ENCODE data around the gene AGRN.
"Not testable (repeated sequence)": the region's sequence is repeated elsewhere in the genome, so short reads cannot be mapped to it uniquely, and the experiment has no call there.

AGRN gene

DNA sequence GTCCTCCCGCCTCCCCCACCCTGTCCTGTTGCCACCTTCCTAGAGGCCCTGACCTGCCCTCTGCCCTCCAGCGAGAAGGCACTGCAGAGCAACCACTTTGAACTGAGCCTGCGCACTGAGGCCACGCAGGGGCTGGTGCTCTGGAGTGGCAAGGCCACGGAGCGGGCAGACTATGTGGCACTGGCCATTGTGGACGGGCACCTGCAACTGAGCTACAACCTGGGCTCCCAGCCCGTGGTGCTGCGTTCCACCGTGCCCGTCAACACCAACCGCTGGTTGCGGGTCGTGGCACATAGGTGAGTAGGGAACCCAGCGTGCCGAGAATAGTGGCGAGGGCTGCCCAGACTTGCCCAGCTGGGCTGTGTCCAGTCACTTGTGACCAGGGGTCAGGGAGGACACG is 33.8 kb downstream of the AGRN start:
- no peak for DNase-seq (ENCODE audit: low spot score)

DNA sequence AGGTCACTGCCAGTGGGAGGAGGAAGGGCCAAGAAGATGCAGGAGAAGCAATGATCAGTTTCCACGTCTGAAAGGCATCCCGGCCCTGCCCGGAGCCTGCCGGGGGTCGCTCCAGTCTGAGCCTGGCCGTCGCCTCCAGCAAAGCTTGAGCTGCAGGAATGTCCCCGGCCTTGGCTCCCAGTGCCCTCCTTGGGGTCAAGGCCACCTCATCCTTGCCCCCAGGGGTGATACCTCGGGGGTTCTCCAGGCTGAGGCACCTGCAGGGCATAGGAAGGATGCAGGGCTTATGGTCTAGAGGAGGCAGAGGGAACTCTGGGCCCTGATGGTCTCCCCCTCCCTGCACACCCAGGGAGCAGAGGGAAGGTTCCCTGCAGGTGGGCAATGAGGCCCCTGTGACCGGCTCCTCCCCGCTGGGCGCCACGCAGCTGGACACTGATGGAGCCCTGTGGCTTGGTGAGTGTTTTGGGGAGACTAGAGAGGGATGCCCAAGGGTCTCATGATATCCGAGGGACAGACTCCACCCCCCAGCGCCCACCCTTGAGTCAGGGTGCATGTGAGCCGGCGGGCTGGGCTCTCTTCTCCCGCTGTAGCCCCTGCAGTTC is 34.3 kb downstream of the AGRN start:
- no peak for DNase-seq (ENCODE audit: low spot score)

DNA sequence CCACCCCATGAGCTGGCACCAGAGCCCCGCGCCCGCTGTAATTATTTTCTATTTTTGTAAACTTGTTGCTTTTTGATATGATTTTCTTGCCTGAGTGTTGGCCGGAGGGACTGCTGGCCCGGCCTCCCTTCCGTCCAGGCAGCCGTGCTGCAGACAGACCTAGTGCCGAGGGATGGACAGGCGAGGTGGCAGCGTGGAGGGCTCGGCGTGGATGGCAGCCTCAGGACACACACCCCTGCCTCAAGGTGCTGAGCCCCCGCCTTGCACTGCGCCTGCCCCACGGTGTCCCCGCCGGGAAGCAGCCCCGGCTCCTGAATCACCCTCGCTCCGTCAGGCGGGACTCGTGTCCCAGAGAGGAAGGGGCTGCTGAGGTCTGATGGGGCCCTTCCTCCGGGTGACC is 35.1 kb downstream of the AGRN start:
- no peak for DNase-seq (ENCODE audit: low spot score)

DNA sequence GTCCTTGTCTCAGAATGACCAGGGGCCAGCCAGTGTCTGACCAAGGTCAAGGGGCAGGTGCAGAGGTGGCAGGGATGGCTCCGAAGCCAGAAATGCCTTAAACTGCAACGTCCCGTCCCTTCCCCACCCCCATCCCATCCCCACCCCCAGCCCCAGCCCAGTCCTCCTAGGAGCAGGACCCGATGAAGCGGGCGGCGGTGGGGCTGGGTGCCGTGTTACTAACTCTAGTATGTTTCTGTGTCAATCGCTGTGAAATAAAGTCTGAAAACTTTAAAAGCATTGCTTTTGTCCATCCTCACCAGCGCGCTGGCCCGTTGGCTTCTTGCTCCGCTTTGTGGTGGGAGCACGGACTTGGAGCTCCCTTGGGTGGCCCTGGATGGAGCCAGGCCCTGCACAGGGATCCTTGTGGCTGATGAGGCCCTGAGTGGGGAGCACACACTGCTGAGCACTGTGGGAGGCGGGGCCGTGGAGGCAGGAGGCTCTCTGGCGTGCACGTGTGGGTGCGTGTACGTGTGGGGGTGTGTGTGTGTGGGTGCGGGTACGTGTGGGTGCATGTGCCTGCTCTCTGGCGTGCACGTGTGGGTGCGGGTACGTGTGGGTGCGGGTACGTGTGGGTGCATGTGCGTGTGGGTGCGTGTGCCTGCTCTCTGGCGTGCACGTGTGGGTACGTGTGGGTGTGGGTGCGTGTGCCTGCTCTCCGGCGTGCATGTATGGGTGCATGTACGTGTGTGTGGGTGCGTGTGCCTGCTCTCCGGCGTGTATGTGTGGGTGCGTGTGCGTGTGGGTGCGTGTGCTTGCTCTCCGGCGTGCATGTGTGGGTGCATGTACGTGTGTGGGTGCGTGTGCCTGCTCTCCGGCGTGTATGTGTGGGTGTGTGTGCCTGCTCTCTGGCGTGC is 36.2 kb downstream of the AGRN start:
- DNase-seq (ENCODE audit: low spot score): no peak

DNA sequence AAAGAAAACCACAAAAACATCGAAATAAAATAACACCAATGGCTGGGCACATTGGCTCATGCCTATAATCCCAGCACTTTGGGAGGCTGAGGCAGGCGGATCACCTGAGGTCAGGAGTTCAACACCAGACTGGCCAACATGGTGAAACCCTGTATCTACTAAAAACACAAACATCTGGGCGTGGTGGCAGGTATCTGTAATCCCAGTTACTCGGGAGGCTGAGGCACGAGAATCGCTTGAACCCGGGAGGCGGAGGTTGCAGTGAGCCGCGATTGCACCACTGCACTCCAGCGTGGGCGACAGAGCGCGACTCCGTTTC is 37.8 kb downstream of the AGRN start:
- not testable (repeated sequence) for DNase-seq (ENCODE audit: low spot score)

DNA sequence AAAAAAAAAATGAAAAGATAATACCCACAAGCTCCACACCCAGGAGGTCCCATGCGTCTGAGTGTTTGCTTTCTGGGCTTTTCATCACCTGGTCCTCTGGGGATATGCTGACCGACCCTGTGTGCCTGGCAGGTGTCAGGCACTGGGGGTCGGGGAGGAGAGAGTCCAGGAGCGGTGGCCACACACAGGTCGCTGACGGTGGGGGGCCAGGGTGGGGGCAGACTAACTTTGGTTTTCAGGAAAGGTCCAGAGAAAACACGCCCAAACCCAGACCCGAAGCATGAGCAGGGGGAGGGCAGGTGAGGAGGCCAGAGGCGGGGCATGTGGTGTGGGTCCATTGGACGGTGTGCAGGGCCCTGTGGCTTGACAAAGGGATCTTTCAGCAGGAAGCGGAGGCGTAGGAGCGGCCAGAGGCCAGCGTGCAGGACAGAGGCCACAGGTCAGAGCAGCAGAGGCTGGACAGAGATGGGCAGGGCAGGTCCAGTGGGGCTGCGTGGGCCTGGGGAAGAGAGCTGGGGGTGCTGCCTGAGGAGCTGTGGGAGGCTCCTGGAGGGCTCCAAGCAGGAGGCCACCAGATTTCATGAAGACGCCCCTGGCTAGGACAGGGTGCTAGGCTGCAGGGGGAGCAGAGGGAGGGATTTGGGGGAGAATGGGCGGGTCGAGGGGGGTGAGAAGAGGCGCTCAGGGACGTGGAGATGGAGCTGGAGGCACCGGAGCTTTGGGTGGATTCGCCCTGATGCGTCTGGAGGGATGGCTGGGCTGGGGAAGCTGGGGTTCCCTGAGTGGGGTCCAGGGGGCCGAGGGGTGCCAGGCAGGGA is 38.4 kb downstream of the AGRN start:
- DNase-seq (ENCODE audit: low spot score): no peak

DNA sequence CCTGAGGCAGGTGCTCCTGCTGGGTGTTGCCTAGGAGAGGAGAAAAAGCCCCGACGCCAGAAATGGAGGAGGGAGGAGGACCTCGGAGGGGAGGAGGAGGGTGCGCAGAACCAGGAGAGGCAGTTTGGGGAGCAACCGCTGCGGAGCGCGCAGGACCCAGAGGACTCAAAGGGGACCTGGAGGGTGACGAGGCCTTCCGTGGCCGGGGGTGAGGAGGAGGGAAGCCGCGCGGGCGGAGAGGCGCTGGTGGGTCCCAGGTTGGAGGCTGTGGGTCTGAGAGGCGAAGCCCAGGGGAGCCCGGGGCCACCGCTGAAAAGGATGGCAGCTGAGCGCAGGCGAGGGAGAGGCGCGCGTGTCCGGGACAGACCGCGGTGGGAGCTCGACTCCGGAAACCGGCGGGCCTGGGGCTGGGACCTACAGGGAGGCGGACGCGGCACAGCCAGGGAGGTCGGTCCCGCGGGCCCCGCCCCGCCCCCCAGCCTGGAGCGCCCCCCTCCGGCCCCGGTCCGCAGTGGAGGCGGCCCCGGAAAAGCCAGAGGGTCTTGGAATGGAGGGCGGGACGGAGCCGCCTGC is 39.1 kb downstream of the AGRN start:
- DNase-seq (ENCODE audit: low spot score): no peak

DNA sequence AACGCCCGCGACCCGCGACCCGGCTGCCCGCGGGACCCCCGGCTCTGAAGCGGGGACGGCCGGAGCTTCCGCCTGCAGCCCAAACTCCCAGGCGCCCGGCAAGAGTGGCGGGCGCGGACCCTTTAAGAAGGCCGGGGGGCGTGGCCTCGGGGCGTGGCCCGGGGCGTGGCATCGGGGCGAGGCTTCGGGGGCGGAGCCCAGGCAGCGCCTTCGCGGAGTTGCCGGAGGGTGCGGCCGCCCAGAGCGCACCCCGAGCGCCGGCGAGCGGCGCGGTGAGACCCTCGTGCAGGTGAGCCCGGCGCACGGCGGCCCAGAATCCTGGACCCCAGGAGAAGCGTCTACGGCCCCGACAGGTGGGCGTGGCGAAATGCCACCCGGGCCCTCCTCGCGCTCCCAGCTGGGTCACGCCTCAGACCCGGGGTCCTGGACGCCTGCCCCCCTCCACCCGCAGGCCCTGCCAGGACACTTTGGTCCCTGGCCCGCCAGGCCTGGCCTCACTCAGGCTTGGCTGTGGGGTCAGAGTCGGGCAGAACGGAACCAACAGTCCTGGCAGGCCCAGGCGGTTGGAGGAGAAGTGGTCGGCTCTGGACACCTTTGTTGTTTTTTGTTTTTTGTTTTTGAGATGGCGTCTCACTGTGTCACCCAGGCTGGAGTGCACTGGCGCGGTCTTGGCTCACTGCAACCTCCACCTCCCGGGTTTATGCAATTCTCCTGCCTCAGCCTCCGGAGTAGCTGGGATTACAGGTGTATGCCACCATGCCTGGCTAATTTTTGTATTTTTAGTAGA is 39.8 kb downstream of the AGRN start:
- peak; percentile 71 for DNase-seq (ENCODE audit: low spot score)

DNA sequence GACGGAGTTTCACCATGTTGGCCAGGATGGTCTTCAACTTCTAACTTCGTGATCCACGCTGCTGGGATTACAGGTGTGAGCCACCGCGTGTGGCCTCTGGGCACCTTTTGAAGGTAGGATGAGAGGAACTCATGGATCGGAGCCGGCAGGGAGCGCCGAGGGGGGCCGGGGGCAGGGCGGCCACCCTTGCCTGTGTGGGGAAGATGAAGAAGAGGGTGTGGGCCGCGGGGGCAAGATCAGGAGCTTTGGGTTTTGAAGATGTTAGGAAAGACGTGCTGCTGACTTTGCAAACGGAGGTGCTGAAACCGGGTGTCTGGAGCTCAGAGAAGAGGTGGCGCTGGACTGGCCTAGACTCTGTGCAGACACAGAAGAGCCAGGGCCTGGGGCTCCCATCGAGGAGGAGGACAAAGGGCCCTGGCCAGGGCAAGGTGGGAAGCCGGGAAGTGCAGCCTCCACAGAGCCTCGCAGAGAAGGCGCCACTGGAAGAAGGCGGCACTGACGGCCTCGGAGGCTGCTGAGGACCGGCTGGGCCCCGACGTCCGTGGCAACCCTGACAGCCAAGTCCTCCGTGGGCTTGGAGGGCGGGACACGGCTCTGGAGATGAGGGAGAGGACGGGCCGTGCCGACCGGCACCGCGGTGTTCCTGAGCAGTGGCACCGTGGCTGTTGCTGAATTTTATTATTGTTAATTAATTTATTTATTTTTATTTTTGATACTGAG is 40.5 kb downstream of the AGRN start:
- no peak for DNase-seq (ENCODE audit: low spot score)

DNA sequence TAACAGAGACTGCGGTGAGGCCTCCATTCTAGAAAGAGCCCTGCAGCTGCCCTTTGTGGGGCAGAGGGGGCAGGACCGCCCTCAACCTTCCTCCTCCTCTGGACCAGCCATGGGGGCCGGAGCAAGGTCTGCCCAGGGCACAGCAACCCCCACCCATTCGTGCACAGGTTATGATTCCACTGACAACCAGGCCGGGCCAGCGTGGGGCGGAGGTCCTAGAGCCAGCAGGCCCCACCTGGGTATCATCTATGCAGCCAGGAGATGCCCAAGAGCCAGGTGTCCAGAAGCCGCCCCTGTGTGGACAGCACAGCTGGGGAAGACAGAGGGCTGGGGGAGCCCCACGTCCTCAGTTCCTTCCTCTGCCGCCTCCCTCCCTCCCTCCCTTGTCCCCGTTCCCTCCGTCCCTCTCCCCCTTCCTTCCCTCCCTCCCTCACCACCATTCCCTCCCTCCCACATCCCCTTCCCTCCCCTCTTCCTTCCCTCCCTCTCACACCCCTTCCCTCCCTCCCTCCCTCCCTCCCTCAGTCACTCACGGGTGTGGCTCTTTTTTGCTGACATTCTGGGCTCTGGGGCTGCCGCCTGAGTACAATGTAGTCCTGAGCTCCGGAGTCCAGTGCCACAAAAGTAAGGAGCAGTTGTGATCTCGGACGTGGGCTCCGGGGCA is 41.9 kb downstream of the AGRN start:
- DNase-seq (ENCODE audit: low spot score): no peak

DNA sequence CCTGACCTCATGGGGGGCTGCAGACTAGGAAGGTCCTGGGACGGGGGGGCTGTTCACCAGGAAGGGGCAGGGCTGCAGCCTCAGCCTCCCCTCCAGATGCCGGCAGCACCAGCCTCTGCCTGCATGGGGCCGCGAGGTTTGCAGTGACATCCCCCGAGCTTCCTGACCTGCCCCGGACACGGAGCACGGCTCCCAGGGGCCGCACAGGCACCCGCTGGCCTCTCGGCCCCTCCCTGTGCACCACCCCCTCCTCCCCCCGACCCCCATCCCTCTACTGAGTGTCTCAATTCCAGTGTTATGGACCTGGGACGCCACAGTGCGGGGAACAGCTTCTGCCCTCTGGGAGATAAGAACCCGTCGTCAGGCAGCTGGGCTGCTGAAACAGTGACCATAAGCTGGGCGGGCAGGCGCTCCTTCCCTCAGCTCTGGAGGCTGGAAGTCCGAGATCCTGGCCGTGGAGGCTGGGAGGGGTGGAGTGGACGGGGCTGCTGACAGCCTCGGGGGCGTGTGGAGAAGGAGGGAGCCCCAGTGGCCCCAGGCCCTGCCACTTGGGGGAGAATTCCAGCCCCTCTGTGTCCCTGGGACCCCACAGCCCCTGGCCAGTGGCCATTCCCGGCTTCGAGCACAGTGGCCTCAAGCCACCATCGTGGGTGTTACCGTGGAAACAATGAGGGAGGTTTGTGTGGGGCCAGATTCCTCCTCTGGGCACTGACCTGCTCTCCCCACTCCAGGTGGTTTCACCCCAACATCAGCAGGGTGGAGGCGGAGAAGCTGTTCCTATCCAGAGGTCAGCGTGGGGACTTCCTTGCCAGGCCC is 42.6 kb downstream of the AGRN start:
- DNase-seq (ENCODE audit: low spot score): no peak

DNA sequence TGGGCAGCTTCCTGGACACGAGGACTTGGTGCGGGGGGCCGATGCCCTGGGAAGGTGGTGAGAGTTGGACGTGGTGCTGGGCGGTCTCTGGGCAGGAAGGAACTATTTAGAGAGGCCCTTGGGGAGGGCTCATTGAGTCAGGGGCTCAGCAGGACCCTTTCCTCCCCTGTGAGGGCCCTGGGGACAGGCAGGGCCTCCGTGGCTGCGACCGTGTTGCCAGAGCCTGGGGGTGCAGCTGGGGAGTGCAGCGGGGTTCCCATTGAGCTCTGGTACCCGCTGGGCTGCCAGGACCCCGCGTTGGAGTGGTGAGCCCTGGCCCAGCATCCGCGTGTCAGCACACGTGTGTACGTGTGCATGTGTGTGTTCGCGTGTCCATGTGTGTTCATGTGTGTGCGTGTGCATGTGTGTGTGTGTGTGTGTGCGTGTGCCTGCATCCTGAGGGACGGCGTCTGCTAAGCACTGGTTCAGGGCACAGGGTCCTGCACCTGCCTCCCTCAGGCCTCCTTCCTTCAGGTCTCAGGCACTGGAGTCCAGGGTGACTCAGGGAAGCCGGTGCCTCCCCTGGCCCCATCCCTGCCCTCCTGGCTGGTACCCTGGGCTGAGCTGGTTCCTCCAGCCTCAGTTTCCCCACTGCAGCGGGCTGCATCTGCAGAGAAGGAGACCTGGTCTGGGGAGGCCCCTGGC is 43.5 kb downstream of the AGRN start:
- no peak for DNase-seq (ENCODE audit: low spot score)

DNA sequence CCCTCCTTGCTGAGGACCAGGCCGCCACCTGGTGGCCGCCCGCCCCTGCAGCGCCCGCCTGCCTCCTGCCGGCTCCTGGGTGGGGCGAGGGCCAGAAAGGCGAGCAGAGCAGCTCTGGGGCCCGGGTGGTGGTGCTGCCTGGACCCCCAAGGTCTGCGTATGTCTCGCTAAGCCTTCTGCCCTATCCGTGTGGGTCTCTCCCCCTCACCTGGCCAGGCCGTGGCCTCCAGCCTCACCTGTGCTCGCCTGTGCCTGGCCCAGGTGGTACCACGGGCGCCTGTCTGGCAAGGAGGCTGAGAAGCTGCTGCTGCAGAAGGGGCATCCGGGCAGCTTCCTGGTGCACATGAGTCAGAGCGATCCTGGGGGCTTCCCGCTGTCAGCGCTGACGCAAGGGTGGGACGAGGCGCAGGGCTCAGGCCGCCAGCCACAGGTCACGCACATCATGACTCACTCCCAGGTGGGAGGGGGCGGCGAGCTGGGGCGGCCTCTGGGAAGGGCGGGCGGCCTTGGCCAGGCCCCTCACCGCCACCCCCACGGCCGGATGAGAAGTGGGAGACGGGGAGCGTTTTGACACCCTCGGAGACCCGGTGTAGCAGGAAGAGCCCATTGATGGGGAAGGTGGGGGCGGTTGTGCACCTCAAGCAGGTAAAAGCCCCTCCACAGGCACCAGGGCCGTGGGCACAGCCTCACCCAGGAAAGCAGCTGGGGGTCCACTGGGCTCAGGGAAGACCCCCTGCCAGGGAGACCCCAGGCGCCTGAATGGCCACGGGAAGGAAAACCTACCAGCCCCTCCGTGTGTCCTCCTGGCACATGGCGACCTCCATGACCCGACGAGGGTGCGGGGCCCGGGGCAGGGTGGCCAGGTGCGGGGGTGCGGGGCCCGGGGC is 44.3 kb downstream of the AGRN start:
- no peak for DNase-seq (ENCODE audit: low spot score)

DNA sequence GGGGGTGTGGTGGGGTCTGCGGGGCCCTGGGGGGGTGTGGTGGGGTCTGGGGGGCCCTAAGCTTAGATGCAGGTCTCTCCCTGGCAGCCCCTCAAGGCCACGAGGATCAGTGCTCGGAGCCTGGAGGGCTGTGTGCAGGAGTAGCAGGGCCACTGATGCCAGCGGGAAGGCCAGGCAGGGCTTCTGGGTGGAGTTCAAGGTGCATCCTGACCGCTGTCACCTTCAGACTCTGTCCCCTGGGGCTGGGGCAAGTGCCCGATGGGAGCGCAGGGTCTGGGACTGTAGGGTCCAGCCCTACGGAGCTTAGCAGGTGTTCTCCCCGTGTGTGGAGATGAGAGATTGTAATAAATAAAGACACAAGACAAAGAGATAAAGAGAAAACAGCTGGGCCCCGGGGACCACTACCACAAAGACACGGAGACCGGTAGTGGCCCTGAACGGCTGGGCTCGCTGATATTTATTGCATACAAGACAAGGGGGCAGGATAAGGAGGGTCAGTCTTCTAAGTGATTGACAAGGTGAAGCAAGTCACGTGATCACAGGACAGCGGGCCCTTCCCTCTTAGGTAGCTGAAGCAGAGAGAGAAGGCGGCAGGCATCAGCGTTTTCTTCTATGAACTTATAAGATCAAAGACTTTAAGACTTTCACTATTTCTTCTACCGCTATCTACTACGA is 45.5 kb downstream of the AGRN start:
- DNase-seq (ENCODE audit: low spot score): no peak

DNA sequence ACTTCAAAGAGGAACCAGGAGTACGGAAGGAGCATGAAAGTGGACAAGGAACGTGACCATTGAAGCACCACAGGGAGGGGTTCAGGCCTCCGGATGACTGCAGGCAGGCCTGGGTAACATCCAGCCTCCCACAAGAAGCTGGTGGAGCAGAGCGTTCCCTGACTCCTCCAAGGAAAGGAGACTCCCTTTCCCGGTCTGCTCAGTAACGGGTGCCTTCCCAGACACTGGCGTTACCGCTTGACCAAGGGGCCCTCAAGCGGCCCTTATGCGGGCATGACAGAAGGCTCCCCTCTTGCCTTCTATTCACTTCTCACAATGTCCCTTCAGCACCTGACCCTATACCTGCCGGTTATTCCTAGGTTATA is 46.0 kb downstream of the AGRN start:
- DNase-seq (ENCODE audit: low spot score): not testable (repeated sequence)

DNA sequence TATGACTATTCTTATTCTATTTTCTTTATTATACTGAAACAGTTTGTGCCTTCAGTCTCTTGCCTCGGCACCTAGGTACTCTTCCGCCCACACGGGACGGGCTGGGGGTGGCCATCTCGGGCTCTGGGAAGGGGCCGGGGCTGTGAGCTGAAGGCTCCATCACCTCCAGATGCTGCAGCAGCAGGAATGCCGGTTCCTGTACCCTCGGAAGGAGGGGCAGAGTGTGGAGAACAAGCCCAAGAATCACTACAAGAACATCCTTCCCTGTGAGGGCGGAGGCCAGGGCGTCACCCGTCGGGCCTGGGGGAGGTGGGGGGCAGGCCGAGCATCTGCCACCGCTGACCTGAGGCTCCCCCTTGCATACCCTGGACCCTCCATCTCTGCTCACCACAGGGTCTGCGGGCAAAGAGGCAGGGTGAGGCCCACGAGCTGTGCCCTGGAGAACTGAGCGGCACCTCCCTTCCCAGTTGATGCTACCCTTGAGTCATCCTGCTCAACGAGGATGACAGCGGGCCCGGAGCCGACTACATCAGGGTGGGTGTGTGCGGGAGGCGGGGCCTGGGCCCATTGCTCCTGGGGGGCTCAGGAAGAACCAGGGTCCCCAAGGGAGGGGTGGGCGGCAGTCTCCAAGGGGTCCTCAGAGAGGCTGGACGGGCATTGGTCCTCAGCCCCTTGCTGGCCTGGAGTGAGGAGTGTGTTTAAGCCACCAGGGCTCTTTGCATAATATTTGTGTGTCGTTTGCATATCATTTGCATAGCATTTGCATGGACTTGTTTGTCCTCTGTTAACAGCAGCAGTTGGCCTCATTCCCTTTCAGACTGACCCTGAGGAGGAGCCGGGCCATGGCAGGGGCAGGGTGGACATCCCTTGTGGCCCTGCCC is 46.7 kb downstream of the AGRN start:
- no peak for DNase-seq (ENCODE audit: low spot score)
